Lower leg skin (tissue), 3 donors: ENCODE data around the gene GH1.
"Not testable (repeated sequence)": the region's sequence is repeated elsewhere in the genome, so short reads cannot be mapped to it uniquely, and the experiment has no call there.

Source experiments
- POLR2A ChIP-seq, 2 donors: fragments of 450-650 bp; IDR thresholded peaks; one replicate each; pipeline ENCODE4 v1.6.1; 2016 to 2017; ENCODE audit warnings: antibody characterized with exemption in 2 of 2, mild to moderate bottlenecking in 1 of 2, moderate library complexity in 1 of 2
- TF ChIP-seq, protein P1 (sequence below), 3 donors: fragments of 450-650 bp; IDR thresholded peaks; one replicate each; pipeline ENCODE4 v1.5.1; 2016; ENCODE audit warnings: antibody characterized with exemption in 3 of 3, mild to moderate bottlenecking in 3 of 3, moderate library complexity in 2 of 3

DNA sequence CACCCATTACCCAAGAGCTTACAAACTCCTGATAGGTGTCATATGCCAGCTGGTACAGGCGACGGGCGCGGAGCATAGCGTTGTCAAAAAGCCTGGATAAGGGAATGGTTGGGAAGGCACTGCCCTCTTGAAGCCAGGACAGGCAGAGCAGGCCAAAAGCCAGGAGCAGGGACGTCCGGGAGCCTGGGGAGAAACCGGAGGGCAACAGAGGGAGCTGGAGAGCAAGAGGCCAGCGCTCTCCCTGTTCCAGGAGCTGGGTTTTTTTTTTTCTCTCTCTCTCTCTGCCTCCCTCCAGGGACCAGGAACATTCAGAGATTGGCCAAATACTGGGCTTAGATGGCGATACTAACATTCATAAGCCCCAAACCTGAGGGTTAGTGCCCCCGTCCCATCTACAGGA is 37.3 kb downstream of the GH1 start:
- TF ChIP-seq, protein P1, sequence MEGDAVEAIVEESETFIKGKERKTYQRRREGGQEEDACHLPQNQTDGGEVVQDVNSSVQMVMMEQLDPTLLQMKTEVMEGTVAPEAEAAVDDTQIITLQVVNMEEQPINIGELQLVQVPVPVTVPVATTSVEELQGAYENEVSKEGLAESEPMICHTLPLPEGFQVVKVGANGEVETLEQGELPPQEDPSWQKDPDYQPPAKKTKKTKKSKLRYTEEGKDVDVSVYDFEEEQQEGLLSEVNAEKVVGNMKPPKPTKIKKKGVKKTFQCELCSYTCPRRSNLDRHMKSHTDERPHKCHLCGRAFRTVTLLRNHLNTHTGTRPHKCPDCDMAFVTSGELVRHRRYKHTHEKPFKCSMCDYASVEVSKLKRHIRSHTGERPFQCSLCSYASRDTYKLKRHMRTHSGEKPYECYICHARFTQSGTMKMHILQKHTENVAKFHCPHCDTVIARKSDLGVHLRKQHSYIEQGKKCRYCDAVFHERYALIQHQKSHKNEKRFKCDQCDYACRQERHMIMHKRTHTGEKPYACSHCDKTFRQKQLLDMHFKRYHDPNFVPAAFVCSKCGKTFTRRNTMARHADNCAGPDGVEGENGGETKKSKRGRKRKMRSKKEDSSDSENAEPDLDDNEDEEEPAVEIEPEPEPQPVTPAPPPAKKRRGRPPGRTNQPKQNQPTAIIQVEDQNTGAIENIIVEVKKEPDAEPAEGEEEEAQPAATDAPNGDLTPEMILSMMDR (IDR thresholded peaks at IDR 0.05) = not testable (repeated sequence)
- TF ChIP-seq POLR2A (IDR thresholded peaks at IDR 0.05) = not testable (repeated sequence)
